Right cardiac atrium (tissue), 5 donors: ENCODE results near the gene SYT2. TPM values are rescaled to one million over a fixed set of nuclear protein-coding genes. Genes with fewer than 3 reads are reported as not detected.
"Not testable (repeated sequence)": the region's sequence is repeated elsewhere in the genome, so short reads cannot be mapped to it uniquely, and the experiment has no call there.

Experiments
- ATAC-seq, 2 donors: fragments of 200-7000 bp; cut with Tn5 transposase; one replicate each; pipeline versions ENCODE4 v1.8.0 to v1.9.1; 2020; ENCODE audit warnings: moderate library complexity in 2 of 2, mild to moderate bottlenecking in 1 of 2
- DNase-seq, 3 donors: peaks; one replicate each; pipeline ENCODE4 v3.0.0-alpha.2; 2020
- H3K27ac ChIP-seq: one replicate; pipeline ENCODE4 v1.5.1; 2013; ENCODE audit warnings: mild to moderate bottlenecking, low read length, control low read depth, moderate library complexity
- H3K27me3 ChIP-seq: one replicate; pipeline ENCODE4 v1.6.1; 2013; ENCODE audit not compliant: control insufficient read depth, insufficient read depth
- H3K4me1 ChIP-seq: one replicate; pipeline ENCODE4 v1.6.1; 2013; ENCODE audit warnings: low read length; ENCODE audit not compliant: control insufficient read depth, insufficient read depth
- H3K4me3 ChIP-seq: one replicate; pipeline ENCODE4 v1.5.1; 2013; ENCODE audit warnings: low read length, control low read depth
- H3K9me3 ChIP-seq: one replicate; pipeline ENCODE4 v1.6.1; 2013; ENCODE audit warnings: low read length; ENCODE audit not compliant: control insufficient read depth
- WGBS: extraction: QIAGEN DNeasy Blood & Tissue Kit; methylation state at CpG from one replicate; pipeline ENCODE4 v1.1.7; 2013; 5-methylcytosine and 5-hydroxymethylcytosine counted together
- intact Hi-C, 4 donors: fragments of 100-400 bp; cut with DNase I; formaldehyde crosslinking; loops; one replicate each; pipeline versions ENCODE4 v1.11.0 to v1.14.0; 2022 to 2023
- polyA plus RNA-seq: library from polyadenylated mRNA; stranded (reverse); fragments of 200-250 nt; gene quantifications from one replicate; pipeline ENCODE4 v1.2.3, GENCODE V29; 2013
- total RNA-seq, 4 donors: library from RNA; stranded (reverse); fragmentation: NEBNext Ultra II Directional; extraction: Animal tissue kit (Norgen Biotek cat#: 25700); gene quantifications; one replicate each; pipeline ENCODE4 v1.2.1, GENCODE V29; 2021
- donor health status: healthy with polysubstance abuse.
- donor health status: DM: no; HTN: yes; CAD: no.
- donor health status: DM: no; HTN: no; CAD: no.
- donor health status: DM: no; HTN: yes; CAD: no; lungs with severe emphysema.
- donor health status: DM: yes; HTN: yes; CAD: no.

Gene SYT2
- total and polyA plus RNA-seq, 5 donors = 0.02 TPM; not detected in 4

DNA sequence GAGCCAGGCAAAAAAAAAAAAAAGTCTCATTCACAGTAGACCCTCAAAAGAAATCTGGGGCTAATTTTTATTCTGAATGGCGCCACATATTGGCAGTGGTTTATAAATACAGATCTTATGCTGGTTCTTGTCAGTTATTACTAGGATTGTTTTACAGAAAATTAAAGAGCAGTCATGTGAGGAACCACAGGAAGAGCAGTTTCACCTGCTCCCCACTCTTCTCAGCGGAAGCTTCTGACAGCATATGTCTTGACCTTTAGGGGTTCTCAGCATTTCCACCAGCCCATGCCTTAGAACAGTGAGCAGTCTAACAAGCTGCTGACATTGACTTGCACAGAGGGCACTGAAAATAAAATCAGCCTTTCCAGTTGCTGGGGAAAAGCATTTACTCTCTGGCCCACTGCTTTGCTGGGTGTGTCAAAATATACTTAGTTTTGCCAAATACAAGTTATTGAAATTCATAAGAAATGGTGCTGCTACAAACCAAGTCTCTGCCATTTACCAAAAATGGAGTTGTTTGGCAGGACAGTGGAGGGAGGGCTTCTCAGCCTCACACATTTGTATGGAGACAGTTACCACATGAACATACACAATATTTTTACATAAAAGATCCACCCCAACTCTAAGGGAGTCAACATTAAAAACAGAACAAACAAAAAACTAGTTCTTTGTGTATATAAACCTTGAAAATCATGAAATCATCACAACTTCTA lies 144.2 kb downstream of the SYT2 start:
- Histone ChIP-seq H3K4me3 (no peak overlapping the region), H3K27me3 (no peaks in the 10 kb centered on the region), H3K27ac (peak overlapping the region; percentile 40), H3K4me1 (peaks cover 14% of the 10 kb centered on the region), H3K9me3 (no peaks in the 10 kb centered on the region)
- peak in 1 of 2 donors; percentile 37 for ATAC-seq
- 91% methylated on average over 2 of the region's 2 CpGs for WGBS
- intact Hi-C loops = no loop called here
- no peak for DNase-seq

DNA sequence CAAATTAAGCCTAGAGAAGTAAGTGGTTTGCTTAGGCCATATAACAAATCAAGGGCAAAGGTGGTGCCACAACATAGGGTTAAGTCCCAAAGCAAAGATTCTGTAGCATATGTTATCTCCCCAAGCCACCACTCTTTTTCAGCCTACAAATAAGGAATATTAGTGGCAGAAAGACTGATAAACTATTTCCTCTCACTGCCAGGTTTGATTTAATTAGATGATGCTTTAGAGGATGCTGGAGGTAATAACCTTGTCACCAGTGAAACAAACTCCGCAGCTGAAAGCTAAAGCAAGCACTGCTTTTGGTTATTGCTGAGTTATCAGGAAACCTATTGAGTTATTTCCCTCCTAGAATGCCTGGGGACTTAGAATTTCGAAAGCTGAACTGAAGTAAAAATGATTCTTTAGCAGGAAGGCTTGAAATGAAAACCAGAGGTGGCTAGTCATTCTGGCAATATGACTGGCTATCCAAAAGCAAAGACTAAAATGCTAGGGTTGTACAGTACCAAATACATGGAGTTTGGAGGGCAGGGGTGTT lies 145.2 kb downstream of the SYT2 start:
- no peak overlapping the region for H3K4me3 ChIP-seq
- H3K27ac ChIP-seq = peak overlapping the region; percentile 53
- ATAC-seq (no peak), DNase-seq (no peak)
- H3K4me1 ChIP-seq = peaks cover 16% of the 10 kb centered on the region
- no peaks in the 10 kb centered on the region for H3K27me3 ChIP-seq
- no peaks in the 10 kb centered on the region for H3K9me3 ChIP-seq
- WGBS = 84% methylated on average over 2 of the region's 2 CpGs
- intact Hi-C loops = no loop called here

DNA sequence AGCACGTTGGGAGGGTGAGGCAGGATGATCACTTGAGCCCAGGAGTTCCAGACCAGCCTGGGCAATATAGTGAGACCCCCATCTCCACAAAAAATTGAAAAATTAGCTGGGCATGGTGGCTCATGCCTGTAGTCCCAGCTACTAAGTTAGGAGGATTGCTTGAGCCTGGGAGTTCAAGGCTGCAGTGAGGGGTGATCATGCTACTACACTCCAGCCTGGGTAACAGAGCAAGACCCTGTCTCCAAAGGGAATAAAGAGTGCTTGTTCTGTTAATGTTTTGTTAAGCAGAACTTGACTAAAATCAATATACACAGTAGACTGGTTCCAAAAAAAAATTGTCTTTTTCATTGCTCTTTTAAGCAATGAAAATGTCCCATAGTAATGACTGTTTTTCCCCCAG lies 146.4 kb downstream of the SYT2 start:
- Histone ChIP-seq H3K27me3 (no peaks in the 10 kb centered on the region), H3K9me3 (no peaks in the 10 kb centered on the region), H3K27ac (no peak overlapping the region), H3K4me3 (no peak overlapping the region), H3K4me1 (peaks cover 10% of the 10 kb centered on the region)
- ATAC-seq (no peak), DNase-seq (no peak)
- 82% methylated on average over 1 of the region's 1 CpG for WGBS
- intact Hi-C loops = no loop called here

- peak overlapping the region; percentile 45 for H3K27ac ChIP-seq
- intact Hi-C loops = no loop called here
- 69% methylated on average over 13 of the region's 13 CpGs for WGBS
- H3K27me3 ChIP-seq = no peaks in the 10 kb centered on the region
- peaks cover 6% of the 10 kb centered on the region for H3K4me1 ChIP-seq
- H3K9me3 ChIP-seq = no peaks in the 10 kb centered on the region
- DNase-seq (no peak), ATAC-seq (peak in 1 of 2 donors; percentile 53)
- H3K4me3 ChIP-seq = no peak overlapping the region
Observed at GRCh38 chr1:202562444-202563060, 147.7 kb downstream of the SYT2 start.

DNA sequence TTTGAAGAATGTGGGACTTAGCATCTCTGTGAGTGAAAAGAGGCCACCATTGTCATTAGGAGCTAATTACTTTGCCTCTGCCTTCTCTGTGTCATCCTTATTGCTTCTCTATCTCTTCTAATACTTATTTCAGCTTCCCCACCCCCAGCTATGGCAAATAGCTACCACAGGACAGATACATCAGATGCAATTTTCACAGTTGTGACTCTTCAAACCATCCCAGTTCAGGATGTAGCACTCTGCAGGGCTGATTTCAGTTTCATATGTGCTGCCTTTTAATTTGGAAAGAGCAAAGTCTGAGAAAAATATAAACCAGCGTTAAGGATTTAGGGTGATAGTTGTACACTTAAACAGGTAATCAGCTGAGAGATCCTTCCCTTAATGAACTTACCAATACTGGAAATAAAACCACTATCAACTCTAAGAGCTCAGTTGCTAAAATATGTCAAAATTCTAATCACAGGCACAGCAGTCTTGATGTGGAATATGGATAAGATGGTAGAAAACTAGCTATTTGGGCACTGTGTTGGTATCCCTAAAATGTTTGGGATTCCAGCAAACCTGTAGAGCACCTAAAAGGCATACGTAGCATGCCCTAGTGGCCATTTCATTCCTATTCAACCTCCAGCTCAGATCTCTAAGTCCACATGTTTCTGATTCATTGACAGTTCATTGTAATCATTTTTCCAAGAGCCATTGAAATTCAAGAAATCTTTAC lies 148.4 kb downstream of the SYT2 start:
- Histone ChIP-seq H3K27ac (no peak overlapping the region), H3K4me3 (no peak overlapping the region), H3K9me3 (no peaks in the 10 kb centered on the region), H3K27me3 (no peaks in the 10 kb centered on the region), H3K4me1 (peaks cover 6% of the 10 kb centered on the region)
- ATAC-seq = no peak
- 73% methylated on average over 2 of the region's 2 CpGs for WGBS
- intact Hi-C loops = no loop called here
- DNase-seq = no peak

GRCh38 chr1:202561240-202561639 lies 149.0 kb downstream of the SYT2 start:
- no peak for ATAC-seq
- Histone ChIP-seq H3K9me3 (no peaks in the 10 kb centered on the region), H3K4me1 (peaks cover 7% of the 10 kb centered on the region), H3K27me3 (no peaks in the 10 kb centered on the region), H3K27ac (no peak overlapping the region), H3K4me3 (no peak overlapping the region)
- WGBS = 60% methylated on average over 1 of the region's 1 CpG
- DNase-seq = no peak
- intact Hi-C loops = no loop called here

- DNase-seq, H3K9me3 ChIP-seq, ATAC-seq, intact Hi-C loops, H3K4me3 ChIP-seq, H3K4me1 ChIP-seq, H3K27ac ChIP-seq, H3K27me3 ChIP-seq: not testable (repeated sequence)
- 64% methylated on average over 1 of the region's 1 CpG for WGBS
Observed at GRCh38 chr1:202557662-202558061, 152.6 kb downstream of the SYT2 start.

DNA sequence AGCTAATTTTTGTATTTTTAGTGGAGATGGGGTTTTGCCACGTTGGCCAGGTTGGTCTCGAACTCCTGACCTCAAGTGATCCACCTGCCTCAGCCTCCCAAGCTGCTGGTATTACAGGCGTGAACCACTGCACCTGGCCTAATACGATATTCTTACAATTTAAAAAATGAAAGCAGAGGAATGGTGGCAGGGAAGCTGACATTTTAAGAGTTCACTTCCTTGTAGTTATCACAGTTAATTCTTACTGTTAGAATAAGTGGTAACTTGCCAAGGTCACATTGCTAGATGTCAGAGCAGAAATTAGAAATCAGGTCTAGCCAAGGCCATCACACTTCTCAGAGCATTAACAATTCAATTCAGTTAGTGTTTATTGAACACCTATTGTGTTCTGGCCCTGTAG lies 154.2 kb downstream of the SYT2 start:
- intact Hi-C loops, H3K27ac ChIP-seq, ATAC-seq, H3K27me3 ChIP-seq, DNase-seq, H3K9me3 ChIP-seq, H3K4me3 ChIP-seq: not testable (repeated sequence)
- WGBS = 78% methylated on average over 4 of the region's 4 CpGs
- H3K4me1 ChIP-seq = peaks cover 13% of the 10 kb centered on the region

DNA sequence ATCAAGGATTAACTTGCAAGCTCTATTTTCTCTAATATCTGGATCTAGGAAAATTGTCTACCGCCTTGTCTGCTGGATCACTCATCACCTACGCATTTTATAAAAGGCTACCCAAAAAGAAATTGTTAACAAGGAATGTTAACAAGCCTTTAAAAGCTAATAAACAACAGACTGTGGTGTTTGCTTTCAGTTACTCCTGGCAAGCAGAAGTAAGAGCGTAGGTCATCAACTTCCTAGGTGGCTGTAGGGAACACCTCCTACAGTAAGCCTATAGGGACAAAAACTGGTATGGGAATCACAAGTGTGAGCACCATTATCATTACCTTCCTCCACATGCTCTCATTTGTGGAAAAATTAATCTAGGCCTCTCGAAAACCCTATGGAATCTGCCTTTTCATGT lies 155.6 kb downstream of the SYT2 start:
- H3K4me3 ChIP-seq, H3K27me3 ChIP-seq, ATAC-seq, intact Hi-C loops, H3K9me3 ChIP-seq, DNase-seq, H3K27ac ChIP-seq: not testable (repeated sequence)
- peaks cover 11% of the 10 kb centered on the region for H3K4me1 ChIP-seq
- WGBS = 94% methylated on average over 4 of the region's 4 CpGs

DNA sequence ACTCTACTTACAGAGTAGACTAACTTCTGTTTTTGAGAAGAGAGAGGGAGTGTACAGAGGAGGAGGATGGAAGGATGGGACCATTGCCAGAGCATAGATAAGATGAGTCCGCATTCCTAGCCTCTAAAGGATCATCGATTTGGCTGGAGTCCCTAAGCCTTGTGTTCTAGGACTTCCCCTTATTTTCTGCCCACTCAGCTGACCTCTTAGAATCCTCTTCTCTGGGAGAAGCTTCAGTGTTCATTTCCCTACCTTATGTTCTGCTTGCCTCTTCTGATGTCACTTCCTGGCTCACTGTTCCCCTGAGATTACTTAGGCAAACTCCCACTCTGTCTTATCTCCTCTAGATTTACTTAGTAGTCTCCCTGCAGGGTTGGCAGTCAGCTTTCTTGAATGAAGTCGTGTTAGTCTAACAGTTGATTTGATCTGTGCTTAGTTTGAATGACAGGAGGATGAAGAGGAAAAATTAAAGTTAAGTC lies 156.7 kb downstream of the SYT2 start:
- H3K4me1 ChIP-seq = peaks cover 11% of the 10 kb centered on the region
- H3K27me3 ChIP-seq = no peaks in the 10 kb centered on the region

DNA sequence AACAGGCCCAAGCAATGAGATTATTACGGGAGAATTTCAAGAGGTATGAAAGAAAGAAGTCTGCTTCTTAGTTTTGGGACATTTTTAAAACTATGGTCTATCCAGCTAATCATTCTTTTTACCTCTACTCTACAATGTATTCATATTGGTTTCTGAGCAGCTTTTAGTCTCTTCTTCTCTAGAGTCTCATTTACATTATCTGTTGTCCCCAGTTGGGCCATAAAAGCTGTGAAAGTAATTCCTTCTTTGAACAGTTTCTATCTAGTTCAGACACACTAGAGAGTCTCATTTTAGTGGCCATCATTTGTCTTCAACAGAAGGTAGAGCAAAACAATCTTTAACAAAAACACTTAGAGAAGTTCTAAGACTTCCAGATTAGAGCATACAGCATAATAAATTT lies 157.2 kb downstream of the SYT2 start:
- H3K4me3 ChIP-seq, intact Hi-C loops, ATAC-seq, H3K27me3 ChIP-seq, H3K9me3 ChIP-seq, DNase-seq, H3K27ac ChIP-seq: not testable (repeated sequence)
- WGBS = 58% methylated on average over 1 of the region's 1 CpG
- H3K4me1 ChIP-seq = peaks cover 14% of the 10 kb centered on the region

More for the DNA sequence above, 156.7 kb downstream of the SYT2 start:
- H3K27ac ChIP-seq = peak overlapping the region; percentile 45
- no peak for DNase-seq
- no peak overlapping the region for H3K4me3 ChIP-seq
- intact Hi-C loops = no loop called here
- peak; percentile 72 to 86 for ATAC-seq
- WGBS = 6% methylated on average over 3 of the region's 3 CpGs
- H3K9me3 ChIP-seq = no peaks in the 10 kb centered on the region
